NCI-H226 (cell line): Measurements from ENCODE around the gene C3orf33.
A peak's percentile ranks its signal among the peaks of the same experiment; 100 is the strongest.
"Not testable (repeated sequence)": the region's sequence is repeated elsewhere in the genome, so short reads cannot be mapped to it uniquely, and the experiment has no call there.

Experiments
- DNase-seq: peaks from one replicate; pipeline ENCODE4 v3.0.0-alpha.2; 2015

C3orf33 gene

GRCh38 chr3:155805802-155806618, at the start of gene C3orf33:
Gene C3orf33, minus strand, starts transcription at chr3:155806278. Its CDS starts 26 bp downstream, at chr3:155806252.
- peak; percentile 33 for DNase-seq

GRCh38 chr3:155854141-155854940, 48.3 kb upstream of the C3orf33 start, which contains the start of gene SLC33A1:
Gene SLC33A1, minus strand, starts transcription at chr3:155854427. Its CDS starts 430 bp downstream, at chr3:155853997.
- DNase-seq, result peak; percentile 98

- no peak for DNase-seq
Observed at GRCh38 chr3:155853214-155854140, 47.4 kb upstream of the C3orf33 start.

GRCh38 chr3:155852341-155852740, 46.3 kb upstream of the C3orf33 start:
- no peak for DNase-seq

- DNase-seq, result not testable (repeated sequence)
Observed at GRCh38 chr3:155849404-155849803, 43.3 kb upstream of the C3orf33 start.

- no peak for DNase-seq
Observed at GRCh38 chr3:155847993-155848392, 41.9 kb upstream of the C3orf33 start.

GRCh38 chr3:155846119-155846518, 40.0 kb upstream of the C3orf33 start:
- no peak for DNase-seq

GRCh38 chr3:155843569-155843968, 37.5 kb upstream of the C3orf33 start:
- no peak for DNase-seq

- no peak for DNase-seq
Observed at GRCh38 chr3:155835341-155836071, 29.4 kb upstream of the C3orf33 start.

- DNase-seq, result not testable (repeated sequence)
Observed at GRCh38 chr3:155828490-155829098, 22.5 kb upstream of the C3orf33 start.

- DNase-seq, result no peak
Observed at GRCh38 chr3:155815030-155815545, 9.0 kb upstream of the C3orf33 start.

GRCh38 chr3:155813224-155813623, 7.1 kb upstream of the C3orf33 start:
- not testable (repeated sequence) for DNase-seq

GRCh38 chr3:155809181-155809580, 3.1 kb upstream of the C3orf33 start:
- DNase-seq, result peak; percentile 65

- peak; percentile 44 for DNase-seq
Observed at GRCh38 chr3:155807823-155808222, 1.7 kb upstream of the C3orf33 start.

- DNase-seq, result no peak
Observed at GRCh38 chr3:155805204-155805801, 775 bp downstream of the C3orf33 start.

GRCh38 chr3:155804323-155804722, 1.8 kb downstream of the C3orf33 start:
- DNase-seq, result no peak

GRCh38 chr3:155792532-155792931, 13.5 kb downstream of the C3orf33 start:
- DNase-seq, result no peak

GRCh38 chr3:155791190-155791589, 14.9 kb downstream of the C3orf33 start:
- no peak for DNase-seq

- no peak for DNase-seq
Observed at GRCh38 chr3:155790272-155790925, 15.7 kb downstream of the C3orf33 start.

- no peak for DNase-seq
Observed at GRCh38 chr3:155785662-155786295, 20.3 kb downstream of the C3orf33 start.
